Neural progenitor cell (in vitro differentiated cells): Measurements from ENCODE around the gene IQGAP2.

Experiments
- CTCF ChIP-seq: fragments of 200-600 bp; sonication (generic); IDR thresholded peaks from 2 replicates; pipeline ENCODE4 v1.5.1; 2017; ENCODE audit warnings: antibody characterized with exemption, mild to moderate bottlenecking
- EZH2 ChIP-seq: fragments of 200-600 bp; sonication (generic); IDR thresholded peaks from 2 replicates; pipeline ENCODE4 v1.6.1; 2017; ENCODE audit warnings: antibody characterized with exemption, mild to moderate bottlenecking, moderate library complexity

GRCh38 chr5:76378355-76378754 is 24.7 kb upstream of the IQGAP2 start:
- TF ChIP-seq CTCF, result no peak
- TF ChIP-seq EZH2, result no peak
